Measurements from ENCODE around the gene PTCH2. TPM values are rescaled to one million over a fixed set of nuclear protein-coding genes. Genes with fewer than 3 reads are reported as not detected.

PTCH2 gene
- total RNA-seq, 6 experiments from 2014 or later, result 0.37 to 0.81 (median 0.61) TPM

DNA sequence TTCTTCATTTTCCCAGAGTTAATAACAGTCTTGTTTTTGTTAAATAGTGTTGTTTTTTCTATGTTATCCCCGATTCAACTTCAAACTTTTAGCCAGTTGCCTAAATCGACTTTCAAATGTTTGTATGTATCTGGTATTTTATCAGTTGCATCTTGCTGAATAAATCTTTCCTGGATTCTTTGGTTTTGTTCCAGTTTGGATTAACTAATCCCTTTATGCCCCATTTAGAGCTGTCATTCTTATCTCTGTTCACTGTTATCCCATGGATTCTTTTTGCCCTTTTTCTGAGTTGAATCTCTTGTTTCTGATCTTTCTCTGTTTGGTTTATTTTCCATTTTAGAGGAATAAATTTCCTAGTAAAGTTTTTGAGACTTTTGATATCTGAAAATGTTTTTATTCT, 31.1 kb upstream of the PTCH2 start:
- Mint-ChIP-seq H3K4me3 (no peak overlapping the region), H3K36me3 (ENCODE audit: low read depth) (peaks cover 27% of the 10 kb centered on the region), H3K9me3 (no peaks in the 10 kb centered on the region), H3K27ac (no peak overlapping the region), H3K4me1 (ENCODE audit: low read depth) (peaks cover 18% of the 10 kb centered on the region), H3K27me3 (ENCODE audit: insufficient read depth) (no peaks in the 10 kb centered on the region; the same call in 1 of the 2 replicates)
- TF ChIP-seq, protein P1, sequence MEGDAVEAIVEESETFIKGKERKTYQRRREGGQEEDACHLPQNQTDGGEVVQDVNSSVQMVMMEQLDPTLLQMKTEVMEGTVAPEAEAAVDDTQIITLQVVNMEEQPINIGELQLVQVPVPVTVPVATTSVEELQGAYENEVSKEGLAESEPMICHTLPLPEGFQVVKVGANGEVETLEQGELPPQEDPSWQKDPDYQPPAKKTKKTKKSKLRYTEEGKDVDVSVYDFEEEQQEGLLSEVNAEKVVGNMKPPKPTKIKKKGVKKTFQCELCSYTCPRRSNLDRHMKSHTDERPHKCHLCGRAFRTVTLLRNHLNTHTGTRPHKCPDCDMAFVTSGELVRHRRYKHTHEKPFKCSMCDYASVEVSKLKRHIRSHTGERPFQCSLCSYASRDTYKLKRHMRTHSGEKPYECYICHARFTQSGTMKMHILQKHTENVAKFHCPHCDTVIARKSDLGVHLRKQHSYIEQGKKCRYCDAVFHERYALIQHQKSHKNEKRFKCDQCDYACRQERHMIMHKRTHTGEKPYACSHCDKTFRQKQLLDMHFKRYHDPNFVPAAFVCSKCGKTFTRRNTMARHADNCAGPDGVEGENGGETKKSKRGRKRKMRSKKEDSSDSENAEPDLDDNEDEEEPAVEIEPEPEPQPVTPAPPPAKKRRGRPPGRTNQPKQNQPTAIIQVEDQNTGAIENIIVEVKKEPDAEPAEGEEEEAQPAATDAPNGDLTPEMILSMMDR (IDR thresholded peaks at IDR 0.05), result no peak
- no peak for DNase-seq

DNA sequence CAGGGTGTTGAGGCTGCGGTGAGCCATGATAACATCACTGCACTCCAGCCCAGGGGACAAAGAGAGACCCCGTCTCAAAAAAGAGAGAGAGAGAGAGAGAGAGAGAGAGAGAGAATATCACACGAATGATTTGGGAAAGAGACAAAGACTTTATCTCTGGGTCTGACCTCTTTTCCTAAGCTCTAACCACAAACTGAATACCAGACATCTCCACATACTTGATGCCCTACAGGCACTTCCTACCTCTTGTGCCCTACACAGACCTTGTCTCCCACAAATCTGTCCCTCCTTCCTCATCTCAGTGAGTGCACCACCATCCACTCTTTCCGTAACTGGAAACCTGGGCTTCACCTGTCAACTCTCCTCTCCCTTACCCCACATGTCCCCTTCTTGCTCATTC, 27.0 kb upstream of the PTCH2 start:
- peaks cover 2% of the 10 kb centered on the region for H3K27me3 Mint-ChIP-seq (ENCODE audit: insufficient read depth)
- peak overlapping the region; percentile 5; the same call in 1 of the 2 replicates for H3K27ac Mint-ChIP-seq
- peaks cover 29% of the 10 kb centered on the region for H3K36me3 Mint-ChIP-seq (ENCODE audit: low read depth)
- peaks cover 23% of the 10 kb centered on the region for H3K4me1 Mint-ChIP-seq (ENCODE audit: low read depth)
- H3K9me3 Mint-ChIP-seq, result no peaks in the 10 kb centered on the region
- TF ChIP-seq, protein P1 (IDR thresholded peaks at IDR 0.05), result no peak
- DNase-seq, result no peak
- no peak overlapping the region for H3K4me3 Mint-ChIP-seq

DNA sequence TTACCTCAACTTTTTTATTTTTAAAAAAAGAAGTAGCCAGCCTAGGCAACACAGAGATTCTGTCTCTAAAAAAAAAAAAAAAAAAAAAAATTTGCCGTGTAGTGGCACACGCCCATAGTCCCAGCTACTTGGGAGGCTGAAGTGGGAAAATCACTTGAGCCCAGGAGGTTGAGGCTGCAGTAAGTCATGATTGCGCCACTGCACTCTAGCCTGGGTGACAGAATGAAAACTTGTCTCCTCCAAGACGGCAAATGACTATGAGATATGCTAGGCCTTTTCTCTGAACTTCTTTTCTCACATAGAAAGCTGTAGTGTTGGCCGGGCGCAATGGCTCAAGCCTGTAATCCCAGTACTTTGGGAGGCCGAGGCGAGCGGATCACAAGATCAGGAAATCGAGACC, 24.7 kb upstream of the PTCH2 start:
- no peak overlapping the region for H3K4me3 Mint-ChIP-seq
- H3K27ac Mint-ChIP-seq, result no peak overlapping the region
- TF ChIP-seq, protein P1 (IDR thresholded peaks at IDR 0.05), result no peak
- peaks cover 21% of the 10 kb centered on the region for H3K36me3 Mint-ChIP-seq (ENCODE audit: low read depth)
- H3K4me1 Mint-ChIP-seq (ENCODE audit: low read depth), result peaks cover 20% of the 10 kb centered on the region
- DNase-seq, result no peak
- no peaks in the 10 kb centered on the region for H3K9me3 Mint-ChIP-seq
- H3K27me3 Mint-ChIP-seq (ENCODE audit: insufficient read depth), result peaks cover 2% of the 10 kb centered on the region

DNA sequence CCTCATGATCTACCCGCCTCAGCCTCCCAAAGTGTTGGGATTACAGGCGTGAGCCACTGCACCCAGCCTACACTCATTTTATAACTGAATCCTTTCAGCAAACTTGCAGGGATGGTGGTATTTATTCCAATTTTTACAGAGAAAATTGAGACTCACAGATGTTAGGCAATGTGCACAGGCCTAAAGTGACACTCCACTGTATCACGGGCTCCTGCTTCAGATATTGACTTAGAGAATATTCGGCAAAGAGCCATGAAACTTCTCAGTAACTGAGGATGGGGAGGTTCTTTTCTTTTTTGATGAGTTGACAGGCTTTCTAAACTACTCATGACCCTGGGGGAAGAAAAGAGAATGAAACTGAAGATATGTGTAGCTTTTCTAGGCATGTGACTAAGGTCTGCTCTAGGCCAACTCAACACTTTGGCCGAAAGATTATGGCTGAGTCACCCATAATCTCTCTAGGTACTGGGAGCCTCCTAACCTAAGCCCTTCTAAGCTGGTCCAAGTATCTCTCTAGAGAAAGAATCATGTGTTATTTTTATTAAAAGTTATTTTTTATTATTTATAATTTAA, 19.9 kb upstream of the PTCH2 start:
- Mint-ChIP-seq H3K27ac (peak overlapping the region; percentile 65), H3K4me1 (ENCODE audit: low read depth) (peaks cover 7% of the 10 kb centered on the region)
- TF ChIP-seq, protein P1 (IDR thresholded peaks at IDR 0.05), result no peak

DNA sequence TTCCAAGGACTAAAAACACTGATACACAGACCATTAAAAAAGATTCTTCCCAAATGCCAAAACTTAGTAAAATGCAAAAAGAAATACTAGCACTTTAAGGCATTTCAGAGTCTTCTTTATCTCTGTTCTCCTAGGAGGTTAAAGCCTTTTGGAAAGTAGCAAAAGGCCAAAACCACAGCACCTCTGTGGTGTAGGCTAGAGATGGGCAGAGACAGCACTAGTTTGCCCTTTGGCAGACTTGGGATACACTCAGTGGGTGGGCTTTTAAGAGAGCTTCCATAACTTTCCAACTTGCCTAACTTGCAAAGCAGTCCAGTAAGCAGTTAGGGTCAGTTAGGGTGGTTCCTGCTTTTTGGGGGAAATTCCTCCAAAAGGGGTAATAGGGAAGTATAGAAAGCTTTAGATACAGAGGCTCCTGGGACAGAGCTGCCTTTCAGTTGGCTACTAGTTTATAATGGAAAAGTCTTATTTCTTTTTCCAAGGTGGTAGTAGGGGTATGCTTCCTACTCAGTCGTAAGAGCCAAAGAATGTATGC, 17.9 kb upstream of the PTCH2 start:
- DNase-seq, result no peak
- Mint-ChIP-seq H3K4me3 (no peak overlapping the region), H3K27me3 (ENCODE audit: insufficient read depth) (no peaks in the 10 kb centered on the region), H3K9me3 (no peaks in the 10 kb centered on the region), H3K27ac (no peak overlapping the region), H3K36me3 (ENCODE audit: low read depth) (peaks cover 15% of the 10 kb centered on the region), H3K4me1 (ENCODE audit: low read depth) (peaks cover 7% of the 10 kb centered on the region)
- TF ChIP-seq, protein P1 (IDR thresholded peaks at IDR 0.05), result no peak

More for the DNA sequence above, 19.9 kb upstream of the PTCH2 start:
- DNase-seq, result peak; percentile 55
- Mint-ChIP-seq H3K36me3 (ENCODE audit: low read depth) (peaks cover 4% of the 10 kb centered on the region; the same call in 1 of the 2 replicates), H3K9me3 (no peaks in the 10 kb centered on the region), H3K4me3 (no peak overlapping the region), H3K27me3 (ENCODE audit: insufficient read depth) (peaks cover 2% of the 10 kb centered on the region)
